ENCODE measurements around the gene ABHD1. TPM values are rescaled to one million over a fixed set of nuclear protein-coding genes. Genes with fewer than 3 reads are reported as not detected.
"Not testable (repeated sequence)": the region's sequence is repeated elsewhere in the genome, so short reads cannot be mapped to it uniquely, and the experiment has no call there.

ABHD1 gene
- total RNA-seq, 2 donors from 2014 or later, result 0.25 TPM; not detected in 1

DNA sequence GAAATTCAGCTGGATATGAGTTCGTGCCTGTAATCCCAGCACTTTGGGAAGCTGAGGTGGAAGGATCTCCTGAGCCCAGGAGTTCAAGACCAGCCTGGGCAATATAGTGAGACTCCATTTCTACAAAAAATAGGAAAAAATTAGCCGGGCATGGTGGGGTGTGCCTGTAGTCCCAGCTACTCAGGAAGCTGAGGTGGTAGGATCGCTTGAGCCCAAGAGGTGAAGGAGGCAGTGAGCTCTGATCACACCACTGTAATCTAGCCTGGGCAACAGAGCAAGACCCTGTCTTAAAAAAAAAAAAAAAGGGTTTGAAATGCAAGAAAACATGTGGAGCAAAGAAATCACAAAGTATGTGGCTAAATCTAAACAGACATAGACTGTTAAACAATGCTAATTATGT is 14.5 kb upstream of the ABHD1 start:
- H3K9me3 Mint-ChIP-seq, result no peaks in the 10 kb centered on the region
- no peak overlapping the region for H3K27ac Mint-ChIP-seq
- ATAC-seq (no peak), DNase-seq (ENCODE audit: low spot score) (no peak)
- H3K36me3 Mint-ChIP-seq, result no peaks in the 10 kb centered on the region
- peaks cover 5 to 12% of the 10 kb centered on the region in 2 donors for H3K27me3 Mint-ChIP-seq
- no peak overlapping the region for H3K4me3 Mint-ChIP-seq
- no peaks in the 10 kb centered on the region for H3K4me1 Mint-ChIP-seq (ENCODE audit: low read depth in 2 of 2)

- not testable (repeated sequence) for H3K36me3 Mint-ChIP-seq; H3K4me1 Mint-ChIP-seq (ENCODE audit: low read depth in 2 of 2); DNase-seq (ENCODE audit: low spot score); H3K27ac Mint-ChIP-seq; ATAC-seq; H3K4me3 Mint-ChIP-seq; H3K9me3 Mint-ChIP-seq
- peaks cover 5 to 20% of the 10 kb centered on the region in 2 donors for H3K27me3 Mint-ChIP-seq
Observed at GRCh38 chr2:27110603-27111352, 12.8 kb upstream of the ABHD1 start.

GRCh38 chr2:27111392-27112078 is 12.1 kb upstream of the ABHD1 start:
- H3K27ac Mint-ChIP-seq; DNase-seq (ENCODE audit: low spot score); H3K36me3 Mint-ChIP-seq; H3K4me3 Mint-ChIP-seq; H3K9me3 Mint-ChIP-seq; H3K4me1 Mint-ChIP-seq (ENCODE audit: low read depth in 2 of 2); ATAC-seq: not testable (repeated sequence)
- H3K27me3 Mint-ChIP-seq, result peaks cover 5 to 20% of the 10 kb centered on the region in 2 donors

DNA sequence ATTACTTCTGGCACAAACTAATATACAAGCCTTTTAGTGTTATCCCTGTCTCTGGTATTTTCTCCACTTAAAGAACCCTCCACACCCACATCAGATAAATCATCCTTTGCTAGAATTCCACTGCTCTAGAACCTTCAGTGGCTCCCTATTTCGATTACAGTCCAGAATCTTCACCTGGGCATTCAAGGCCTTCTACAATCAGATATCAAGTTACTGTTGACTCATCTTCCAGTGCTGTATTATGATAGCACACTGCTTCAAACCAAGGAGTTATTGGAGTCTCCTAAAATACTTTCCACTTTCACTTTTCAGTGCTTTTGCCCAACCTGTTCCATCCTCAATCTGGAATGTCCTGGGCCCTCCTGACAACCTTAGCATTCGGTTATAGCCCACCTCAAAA is 8.1 kb upstream of the ABHD1 start:
- DNase-seq (ENCODE audit: low spot score), result peak; percentile 28
- Mint-ChIP-seq H3K9me3 (no peaks in the 10 kb centered on the region), H3K27me3 (peaks cover 19 to 22% of the 10 kb centered on the region in 2 donors), H3K36me3 (no peaks in the 10 kb centered on the region), H3K27ac (no peak overlapping the region), H3K4me1 (ENCODE audit: low read depth in 2 of 2) (peaks cover 0 to 7% of the 10 kb centered on the region in 2 donors), H3K4me3 (no peak overlapping the region)
- no peak for ATAC-seq

DNA sequence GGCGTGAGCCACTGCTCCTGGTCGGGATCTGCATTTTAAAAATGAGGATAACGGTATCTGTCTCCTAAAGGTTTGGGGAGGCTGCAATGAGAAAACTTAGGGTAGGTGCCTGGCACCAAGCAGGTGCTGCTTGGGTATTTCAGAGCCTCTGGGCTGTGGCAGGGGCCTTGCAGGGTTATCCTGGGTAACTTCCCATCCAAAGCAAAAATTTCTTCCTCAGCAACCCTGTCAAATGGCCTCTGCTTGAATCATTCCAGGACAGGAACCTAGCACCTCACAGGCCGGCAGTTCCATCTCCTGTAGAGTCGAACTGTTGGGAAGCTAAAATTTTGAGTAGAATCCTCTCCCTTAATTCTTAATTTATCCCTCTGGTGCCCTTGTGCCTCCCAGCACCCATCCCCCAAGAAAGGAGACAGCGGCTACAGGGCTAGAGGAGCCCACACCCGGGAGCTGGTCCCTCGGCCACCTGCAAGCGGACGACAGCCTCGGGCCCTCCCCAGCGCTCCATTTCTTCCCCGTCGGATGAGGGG is 5.6 kb upstream of the ABHD1 start:
- no peak for DNase-seq (ENCODE audit: low spot score)
- no peaks in the 10 kb centered on the region for H3K9me3 Mint-ChIP-seq
- H3K4me1 Mint-ChIP-seq (ENCODE audit: low read depth in 2 of 2), result peaks cover 7 to 15% of the 10 kb centered on the region in 2 donors
- H3K27me3 Mint-ChIP-seq, result peaks cover 19 to 22% of the 10 kb centered on the region in 2 donors
- H3K36me3 Mint-ChIP-seq, result no peaks in the 10 kb centered on the region
- no peak overlapping the region for H3K27ac Mint-ChIP-seq
- H3K4me3 Mint-ChIP-seq, result no peak overlapping the region
- ATAC-seq, result no peak

GRCh38 chr2:27118525-27119329 is 4.9 kb upstream of the ABHD1 start, which contains the start of gene CGREF1:
Gene CGREF1, minus strand, starts transcription at chr2:27119128. Its CDS starts 14,762 bp downstream, at chr2:27104366.
- no peak within 1 kb of the TSS for H3K27ac Mint-ChIP-seq
- H3K9me3 Mint-ChIP-seq, result no peaks in the 10 kb centered on the region
- peak within 1 kb of the TSS; percentile 50 for H3K4me3 Mint-ChIP-seq
- peaks cover 19 to 22% of the 10 kb centered on the region in 2 donors for H3K27me3 Mint-ChIP-seq
- DNase-seq (ENCODE audit: low spot score), result peak; percentile 54
- H3K36me3 Mint-ChIP-seq, result no peaks in the 10 kb centered on the region
- H3K4me1 Mint-ChIP-seq (ENCODE audit: low read depth in 2 of 2), result peaks cover 11 to 19% of the 10 kb centered on the region in 2 donors
- no peak for ATAC-seq

- DNase-seq (ENCODE audit: low spot score), result peak; percentile 41
- Mint-ChIP-seq H3K4me3 (peak overlapping the region; percentile 50), H3K27me3 (peaks cover 19 to 22% of the 10 kb centered on the region in 2 donors), H3K4me1 (ENCODE audit: low read depth in 2 of 2) (peaks cover 11 to 22% of the 10 kb centered on the region in 2 donors)
- not testable (repeated sequence) for ATAC-seq, H3K36me3 Mint-ChIP-seq, H3K27ac Mint-ChIP-seq, H3K9me3 Mint-ChIP-seq
Observed at GRCh38 chr2:27119330-27119670, 4.3 kb upstream of the ABHD1 start.

GRCh38 chr2:27121906-27122305 is 1.7 kb upstream of the ABHD1 start:
- no peaks in the 10 kb centered on the region for H3K36me3 Mint-ChIP-seq
- H3K27me3 Mint-ChIP-seq, result peaks cover 14 to 16% of the 10 kb centered on the region in 2 donors
- ATAC-seq (no peak), DNase-seq (ENCODE audit: low spot score) (no peak)
- peak overlapping the region in 1 of 2 donors; percentile 62 for H3K27ac Mint-ChIP-seq
- peak overlapping the region; percentile 4 for H3K4me3 Mint-ChIP-seq
- H3K9me3 Mint-ChIP-seq, result no peaks in the 10 kb centered on the region
- H3K4me1 Mint-ChIP-seq (ENCODE audit: low read depth in 2 of 2), result peaks cover 11 to 22% of the 10 kb centered on the region in 2 donors

GRCh38 chr2:27122791-27123190 is 824 bp upstream of the ABHD1 start:
- no peak for ATAC-seq
- no peak for DNase-seq (ENCODE audit: low spot score)
- Mint-ChIP-seq H3K9me3 (no peaks in the 10 kb centered on the region), H3K4me1 (ENCODE audit: low read depth in 2 of 2) (peaks cover 11 to 22% of the 10 kb centered on the region in 2 donors), H3K27me3 (peaks cover 14 to 15% of the 10 kb centered on the region in 2 donors), H3K27ac (peak overlapping the region; percentile 77 to 86), H3K4me3 (peak overlapping the region; percentile 86), H3K36me3 (no peaks in the 10 kb centered on the region)

DNA sequence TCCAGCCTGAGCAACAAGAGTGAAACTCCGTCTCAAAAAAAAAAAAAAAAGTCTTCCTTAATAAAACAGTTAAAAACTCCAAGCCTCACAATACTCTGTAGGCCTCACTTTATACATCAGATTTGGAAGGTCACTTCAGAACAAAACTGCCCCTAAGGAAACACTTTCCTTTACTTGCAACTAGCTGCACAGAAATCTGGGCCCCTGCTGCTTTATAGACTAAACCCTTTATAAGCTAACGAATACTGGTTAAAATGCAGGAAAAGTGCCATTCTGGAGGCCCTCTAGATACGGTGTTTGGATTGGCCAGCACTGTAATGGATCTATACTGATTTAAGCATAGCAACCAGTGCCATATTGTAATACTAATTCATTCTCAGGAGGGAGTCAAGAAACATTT is 1.5 kb downstream of the ABHD1 start:
- no peak overlapping the region for H3K4me3 Mint-ChIP-seq

DNA sequence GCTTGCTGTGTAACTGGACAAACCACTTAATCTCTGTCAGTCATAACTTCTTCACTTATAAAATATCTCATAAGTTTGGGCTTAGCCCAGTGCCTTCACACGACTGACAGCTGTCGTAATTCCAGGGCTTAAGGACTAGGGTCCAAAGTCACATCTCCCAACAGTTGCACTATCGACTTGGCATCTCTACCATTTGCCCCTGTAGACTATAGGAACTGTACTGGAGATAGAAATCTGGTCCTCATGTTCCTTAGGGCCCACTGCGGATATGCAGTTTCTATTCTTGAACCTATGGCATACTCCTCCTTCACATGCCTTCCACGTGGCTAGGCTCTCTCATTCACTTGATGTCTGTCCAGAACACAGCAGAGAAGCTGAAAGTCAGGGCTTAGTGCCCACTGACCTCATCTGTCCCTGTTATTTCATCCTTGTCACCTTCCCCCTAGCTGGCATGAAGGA is 2.7 kb downstream of the ABHD1 start:
- H3K36me3 Mint-ChIP-seq, result no peaks in the 10 kb centered on the region
- peaks cover 11 to 21% of the 10 kb centered on the region in 2 donors for H3K4me1 Mint-ChIP-seq (ENCODE audit: low read depth in 2 of 2)
- peak; percentile 39 for DNase-seq (ENCODE audit: low spot score)
- H3K27me3 Mint-ChIP-seq, result no peaks in the 10 kb centered on the region
- ATAC-seq, result no peak
- no peaks in the 10 kb centered on the region for H3K9me3 Mint-ChIP-seq
- H3K27ac Mint-ChIP-seq, result no peak overlapping the region
- H3K4me3 Mint-ChIP-seq, result no peak overlapping the region

More for the DNA sequence above, 1.5 kb downstream of the ABHD1 start:
- DNase-seq (ENCODE audit: low spot score) (peak; percentile 34), ATAC-seq (no peak)
- no peaks in the 10 kb centered on the region for H3K9me3 Mint-ChIP-seq
- peaks cover 2 to 3% of the 10 kb centered on the region in 2 donors for H3K27me3 Mint-ChIP-seq
- no peak overlapping the region for H3K27ac Mint-ChIP-seq
- H3K36me3 Mint-ChIP-seq, result no peaks in the 10 kb centered on the region
- H3K4me1 Mint-ChIP-seq (ENCODE audit: low read depth in 2 of 2), result peaks cover 11 to 15% of the 10 kb centered on the region in 2 donors

DNA sequence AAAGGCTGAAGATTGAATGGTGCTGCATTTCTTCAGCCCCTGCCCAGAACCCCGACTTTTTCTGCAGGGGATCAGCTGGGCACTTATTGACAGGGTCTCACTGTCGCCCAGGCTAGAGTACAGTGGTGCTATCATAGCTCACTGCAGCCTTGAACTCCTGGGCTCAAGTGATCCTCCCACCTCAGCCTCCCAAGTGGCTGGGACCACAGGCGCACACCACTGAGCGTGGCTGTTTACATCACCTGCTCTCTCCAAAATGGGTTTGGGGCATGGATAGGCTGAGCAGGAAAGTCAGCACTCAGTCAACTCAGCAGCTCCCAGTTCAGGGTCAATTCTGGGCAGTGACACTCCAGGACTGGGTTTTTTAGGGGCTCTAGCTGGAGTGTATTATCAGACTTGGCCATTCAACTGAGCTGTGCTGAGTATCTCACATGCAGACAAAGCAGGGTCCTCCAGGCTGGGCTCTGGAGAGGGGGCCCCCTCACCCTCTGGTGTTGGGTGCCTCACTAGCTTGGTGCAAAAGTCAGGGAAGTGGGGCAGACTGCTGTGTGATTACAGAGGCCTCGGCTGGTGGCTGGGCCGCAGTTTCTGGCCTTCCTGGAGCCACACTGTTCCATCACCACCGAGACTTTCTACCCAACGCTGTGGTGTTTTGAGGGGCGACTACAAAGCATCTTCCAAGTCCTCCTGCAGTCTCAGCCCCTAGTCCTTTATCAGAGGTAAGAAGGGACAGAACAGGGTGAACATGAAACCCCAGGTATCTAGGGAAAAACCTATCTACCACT is 4.5 kb downstream of the ABHD1 start:
- peak; percentile 57 for DNase-seq (ENCODE audit: low spot score)
- H3K36me3 Mint-ChIP-seq, result peaks cover 2% of the 10 kb centered on the region
- no peak overlapping the region for H3K4me3 Mint-ChIP-seq
- peaks cover 8 to 18% of the 10 kb centered on the region in 2 donors for H3K4me1 Mint-ChIP-seq (ENCODE audit: low read depth in 2 of 2)
- no peaks in the 10 kb centered on the region for H3K27me3 Mint-ChIP-seq
- no peak overlapping the region for H3K27ac Mint-ChIP-seq
- H3K9me3 Mint-ChIP-seq, result no peaks in the 10 kb centered on the region
- no peak for ATAC-seq

Measured in natural killer cell treated with Interleukin-12 subunit alpha and Interleukin-12 subunit beta and Interleukin-15 and Interleukin-18, amount 100 ng/mL, for 72 hours (primary cell).